ENCODE data around the gene SSR4. TPM values are rescaled to one million over a fixed set of nuclear protein-coding genes. Genes with fewer than 3 reads are reported as not detected.
A peak's percentile ranks its signal among the peaks of the same experiment; 100 is the strongest.

SSR4 gene
- total and polyA plus RNA-seq, 4 donors: 125 to 459 (median 304) TPM

- no peaks in the 10 kb centered on the region for H3K27me3 ChIP-seq (ENCODE audit: control insufficient read depth in 4 of 4, insufficient read depth in 4 of 4, low read length in 3 of 4)
- peak; percentile 73 for DNase-seq (ENCODE audit: low spot score)
- no peak within 1 kb of the TSS for H3K4me3 ChIP-seq (ENCODE audit: low read depth in 1 of 3, low read length in 3 of 3)
- H3K27ac ChIP-seq (ENCODE audit: low read depth in 1 of 2, low read length in 2 of 2): no peak within 1 kb of the TSS
- H3K9ac ChIP-seq (ENCODE audit: low read depth in 1 of 2, low read length in 2 of 2): no peak within 1 kb of the TSS
- no peaks in the 10 kb centered on the region for H3K36me3 ChIP-seq (ENCODE audit: control insufficient read depth in 4 of 4, insufficient read depth in 3 of 4, low read depth in 1 of 4, low read length in 3 of 4)
- no peaks in the 10 kb centered on the region for H3K9me3 ChIP-seq (ENCODE audit: control insufficient read depth in 4 of 4, low read length in 3 of 4)
- WGBS: 25% methylated on average over 26 of the region's 26 CpGs
- TF ChIP-seq EGR1 (IDR thresholded peaks at IDR 0.05; ENCODE audit: low read depth in 2 of 2) (no peak), RAD21 (IDR thresholded peaks at IDR 0.05) (peak; percentile 87 to 97), REST (IDR thresholded peaks at IDR 0.05) (no peak), CTCF (IDR thresholded peaks at IDR 0.05; ENCODE audit: low read depth, low read length, missing input control) (peak; percentile 80)
- peaks cover 0 to 7% (median 0%) of the 10 kb centered on the region in 4 donors for H3K4me1 ChIP-seq (ENCODE audit: control insufficient read depth in 4 of 4, insufficient read depth in 4 of 4, low read length in 3 of 4)
These were observed 30.3 kb upstream of the SSR4 start, which contains the start of gene PLXNB3 for GRCh38 chrX:153763989-153764755. PLXNB3 (plus strand) TSS chrX:153764249; CDS start chrX:153765536, 1,287 bp downstream.

GRCh38 chrX:153764786-153765137 lies 29.7 kb upstream of the SSR4 start:
- Histone ChIP-seq H3K9me3 (ENCODE audit: control insufficient read depth in 4 of 4, low read length in 3 of 4) (no peaks in the 10 kb centered on the region), H3K9ac (ENCODE audit: low read depth in 1 of 2, low read length in 2 of 2) (no peak overlapping the region), H3K4me3 (ENCODE audit: low read depth in 1 of 3, low read length in 3 of 3) (no peak overlapping the region)

More at GRCh38 chrX:153764786-153765137, 29.7 kb upstream of the SSR4 start:
- Histone ChIP-seq H3K4me1 (ENCODE audit: control insufficient read depth in 4 of 4, insufficient read depth in 4 of 4, low read length in 3 of 4) (peaks cover 0 to 7% (median 0%) of the 10 kb centered on the region in 4 donors), H3K36me3 (ENCODE audit: control insufficient read depth in 4 of 4, insufficient read depth in 3 of 4, low read depth in 1 of 4, low read length in 3 of 4) (no peaks in the 10 kb centered on the region), H3K27me3 (ENCODE audit: control insufficient read depth in 4 of 4, insufficient read depth in 4 of 4, low read length in 3 of 4) (no peaks in the 10 kb centered on the region), H3K27ac (ENCODE audit: low read depth in 1 of 2, low read length in 2 of 2) (no peak overlapping the region)
- 79% methylated on average over 7 of the region's 7 CpGs for WGBS
- TF ChIP-seq EGR1 (IDR thresholded peaks at IDR 0.05; ENCODE audit: low read depth in 2 of 2): no peak
- TF ChIP-seq HNF4A (conservative IDR thresholded peaks at IDR 0.05): no peak
- no peak for TF ChIP-seq REST (IDR thresholded peaks at IDR 0.05)
- TF ChIP-seq FOXA1 (IDR thresholded peaks at IDR 0.05): no peak
- TF ChIP-seq RXRA (IDR thresholded peaks at IDR 0.05): no peak
- no peak for TF ChIP-seq HNF4G (IDR thresholded peaks at IDR 0.05)
- no peak for TF ChIP-seq NR2F2 (IDR thresholded peaks at IDR 0.05)
- no peak for TF ChIP-seq SP1 (IDR thresholded peaks at IDR 0.05)
- no peak for TF ChIP-seq MAX (IDR thresholded peaks at IDR 0.05)
- DNase-seq (ENCODE audit: low spot score): no peak

Data from liver (tissue), 9 donors.